Heart left ventricle (tissue), 16 donors: ENCODE results near the gene SYTL5. TPM values are rescaled to one million over a fixed set of nuclear protein-coding genes. Genes with fewer than 3 reads are reported as not detected.
"Not testable (repeated sequence)": the region's sequence is repeated elsewhere in the genome, so short reads cannot be mapped to it uniquely, and the experiment has no call there.

Source experiments
- ATAC-seq, 4 donors: fragments of 200-7000 bp; cut with Tn5 transposase; one replicate each; pipeline ENCODE4 v1.9.1; 2020 to 2022; ENCODE audit warnings: moderate library complexity in 4 of 4, mild to moderate bottlenecking in 3 of 4, moderate number of reproducible peaks in 1 of 4
- DNase-seq, 5 donors: peaks; one replicate each; pipeline ENCODE4 v3.0.0-alpha.2; 2020
- H3K27ac ChIP-seq, 12 donors: fragments of 200-600 bp; sonication (generic) in 4 of 12; one replicate each; pipeline versions ENCODE4 v1.5.0 to v1.8.0; 2016 to 2022; ENCODE audit warnings: mild to moderate bottlenecking in 2 of 12
- H3K27me3 ChIP-seq, 9 donors: fragments of 200-600 bp; sonication (generic) in 2 of 9; one replicate each; pipeline versions ENCODE4 v1.5.1 to v1.8.0; 2016 to 2022; ENCODE audit warnings: mild to moderate bottlenecking in 3 of 9
- H3K36me3 ChIP-seq, 9 donors: fragments of 200-600 bp; sonication (generic) in 2 of 9; one replicate each; pipeline versions ENCODE4 v1.5.0 to v1.8.0; 2018 to 2022; ENCODE audit warnings: mild to moderate bottlenecking in 2 of 9
- H3K4me1 ChIP-seq, 12 donors: fragments of 200-600 bp; sonication (generic) in 4 of 12; one replicate each; pipeline versions ENCODE4 v1.5.0 to v1.8.0; 2016 to 2022; ENCODE audit warnings: mild to moderate bottlenecking in 3 of 12
- H3K4me3 ChIP-seq, 12 donors: fragments of 200-600 bp; sonication (generic) in 4 of 12; one replicate each; pipeline versions ENCODE4 v1.5.0 to v1.8.0; 2017 to 2022; ENCODE audit warnings: mild to moderate bottlenecking in 9 of 12, moderate library complexity in 4 of 12
- H3K9me3 ChIP-seq, 12 donors: fragments of 200-600 bp; sonication (generic) in 4 of 12; one replicate each; pipeline versions ENCODE4 v1.5.0 to v1.8.0; 2016 to 2022; ENCODE audit warnings: mild to moderate bottlenecking in 1 of 12
- POLR2A ChIP-seq, 2 donors: fragments of 450-650 bp; IDR thresholded peaks; one replicate each; pipeline ENCODE4 v1.6.1; 2017; ENCODE audit warnings: antibody characterized with exemption in 2 of 2, mild to moderate bottlenecking in 2 of 2, moderate library complexity in 2 of 2
- WGBS, 4 donors: extraction: QIAGEN DNeasy Blood & Tissue Kit in 2 of 4; methylation state at CpG; one replicate each; pipeline versions ENCODE4 v1.1.5 to v1.1.7; 2013 to 2018; 5-methylcytosine and 5-hydroxymethylcytosine counted together
- intact Hi-C, 10 donors: fragments of 100-400 bp; cut with DNase I; formaldehyde crosslinking; loops; one replicate each; pipeline versions ENCODE4 v1.11.1 to v1.14.2; 2022
- polyA plus RNA-seq, 2 donors: library from polyadenylated mRNA; stranded (reverse); fragments of 200-250 nt; gene quantifications; one replicate each; pipeline ENCODE4 v1.2.3, GENCODE V29; 2013
- total RNA-seq, 9 donors: library from RNA; depleted of rRNA in 2 of 9; stranded (reverse); fragments of >200 nt in 2 of 9; fragmentation: NEBNext Ultra II Directional in 3 of 9; extraction: Animal tissue kit (Norgen Biotek cat#: 25700) in 3 of 9; gene quantifications; one replicate each; pipeline versions ENCODE4 v1.1.0 to v1.2.4, GENCODE V29; 2016 to 2023
- TF ChIP-seq, protein P1 (sequence below), 12 donors: fragments of 200-600 bp; sonication (generic) in 4 of 12; IDR thresholded peaks; one replicate each; pipeline versions ENCODE4 v1.5.0 to v1.8.0; 2018 to 2022; ENCODE audit warnings: antibody characterized with exemption in 12 of 12, mild to moderate bottlenecking in 5 of 12
- donor health status: ischemic (EF 13 %, LVEDD 7.1; RV severe dilation, severe dysfunction).
- donor health status: healthy with polysubstance abuse.
- donor health status: DM: no; HTN: yes; CAD: no.
- donor health status: DM: no; HTN: no; CAD: no.
- donor health status: ischemic (EF 25% LVEDD 6.9; RV normal size, moderate dysfunction).
- donor health status: ischemic (EF 25% LVEDD 5.7; RV mildly dilated, moderate dysfunction).
- donor health status: healthy.
- donor health status: DM: yes; HTN: yes; CAD: no.
- donor health status: ischemic (EF 35%, LVEDD 5.7; RV mildly dilated, moderate dysfunction).
- donor health status: nonischemic (EF 11% LVEDD 7.7; RV severe dilation, severe dysfunction).
- donor health status: DM: yes; HTN: yes; CAD: no.
- donor health status: PGD.
- donor health status: ischemic (EF 29% LVEDD 5.4; RV normal size, mild dysfunction).
- donor health status: nonischemic (EF 23%, LVEDD 6.1; RV moderate dilation, normal function).

Gene SYTL5
- total and polyA plus RNA-seq, 11 donors, result 0.04 to 2.8 (median 0.29) TPM; not detected in 2

- Histone ChIP-seq H3K27me3 (peaks cover 0 to 8% (median 0%) of the 10 kb centered on the region in 9 donors), H3K9me3 (peaks cover 0 to 4% (median 0%) of the 10 kb centered on the region in 12 donors), H3K4me1 (no peaks in the 10 kb centered on the region), H3K4me3 (no peak overlapping the region), H3K27ac (no peak overlapping the region), H3K36me3 (no peaks in the 10 kb centered on the region)
- 67 to 98% (median 92%) methylated on average over 1 of the region's 1 CpG for WGBS, 4 donors
- intact Hi-C loops, result no loop called here
- DNase-seq (no peak), ATAC-seq (no peak)
- TF ChIP-seq, protein P1, sequence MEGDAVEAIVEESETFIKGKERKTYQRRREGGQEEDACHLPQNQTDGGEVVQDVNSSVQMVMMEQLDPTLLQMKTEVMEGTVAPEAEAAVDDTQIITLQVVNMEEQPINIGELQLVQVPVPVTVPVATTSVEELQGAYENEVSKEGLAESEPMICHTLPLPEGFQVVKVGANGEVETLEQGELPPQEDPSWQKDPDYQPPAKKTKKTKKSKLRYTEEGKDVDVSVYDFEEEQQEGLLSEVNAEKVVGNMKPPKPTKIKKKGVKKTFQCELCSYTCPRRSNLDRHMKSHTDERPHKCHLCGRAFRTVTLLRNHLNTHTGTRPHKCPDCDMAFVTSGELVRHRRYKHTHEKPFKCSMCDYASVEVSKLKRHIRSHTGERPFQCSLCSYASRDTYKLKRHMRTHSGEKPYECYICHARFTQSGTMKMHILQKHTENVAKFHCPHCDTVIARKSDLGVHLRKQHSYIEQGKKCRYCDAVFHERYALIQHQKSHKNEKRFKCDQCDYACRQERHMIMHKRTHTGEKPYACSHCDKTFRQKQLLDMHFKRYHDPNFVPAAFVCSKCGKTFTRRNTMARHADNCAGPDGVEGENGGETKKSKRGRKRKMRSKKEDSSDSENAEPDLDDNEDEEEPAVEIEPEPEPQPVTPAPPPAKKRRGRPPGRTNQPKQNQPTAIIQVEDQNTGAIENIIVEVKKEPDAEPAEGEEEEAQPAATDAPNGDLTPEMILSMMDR (IDR thresholded peaks at IDR 0.05), result no peak
- no peak for TF ChIP-seq POLR2A (IDR thresholded peaks at IDR 0.05)
Measured at GRCh38 chrX:37986893-37987292, 19.5 kb upstream of the SYTL5 start.

DNA sequence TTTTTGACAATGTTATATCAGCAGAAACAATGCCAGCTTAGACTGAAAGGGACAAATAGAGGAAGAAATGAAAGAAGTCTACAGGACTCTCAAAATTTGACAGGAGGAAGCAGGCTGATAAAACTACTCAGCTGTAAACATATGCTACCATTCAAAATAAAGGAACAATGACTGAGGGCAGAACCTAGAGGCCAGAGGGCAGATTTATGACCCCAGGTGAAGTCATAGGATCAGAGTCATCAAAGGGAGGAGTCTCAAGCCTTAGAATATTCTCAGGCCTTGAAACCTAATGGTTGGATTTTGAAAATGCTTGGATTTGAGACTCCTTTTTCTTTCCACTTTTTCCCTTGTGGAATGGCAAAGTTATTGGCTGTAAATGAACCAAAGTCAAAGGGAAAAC is 17.0 kb upstream of the SYTL5 start:
- H3K4me3 ChIP-seq, result no peak overlapping the region
- intact Hi-C loops, result no loop called here

GRCh38 chrX:37991303-37991702 is 15.1 kb upstream of the SYTL5 start:
- 65 to 73% (median 69%) methylated on average over 6 of the region's 6 CpGs for WGBS, 4 donors

More for the DNA sequence above, 17.0 kb upstream of the SYTL5 start:
- Histone ChIP-seq H3K36me3 (no peaks in the 10 kb centered on the region), H3K27ac (no peak overlapping the region), H3K4me1 (no peaks in the 10 kb centered on the region), H3K9me3 (no peaks in the 10 kb centered on the region), H3K27me3 (peaks cover 0 to 2% (median 0%) of the 10 kb centered on the region in 9 donors)
- DNase-seq (no peak), ATAC-seq (no peak)
- TF ChIP-seq POLR2A (IDR thresholded peaks at IDR 0.05), result no peak
- TF ChIP-seq, protein P1 (IDR thresholded peaks at IDR 0.05), result no peak

GRCh38 chrX:37993176-37993575 is 13.2 kb upstream of the SYTL5 start:
- TF ChIP-seq, protein P1 (IDR thresholded peaks at IDR 0.05), result no peak
- no peak for TF ChIP-seq POLR2A (IDR thresholded peaks at IDR 0.05)
- Histone ChIP-seq H3K27me3 (peaks cover 0 to 2% (median 0%) of the 10 kb centered on the region in 9 donors), H3K9me3 (no peaks in the 10 kb centered on the region), H3K4me1 (no peaks in the 10 kb centered on the region), H3K4me3 (no peak overlapping the region), H3K36me3 (no peaks in the 10 kb centered on the region), H3K27ac (no peak overlapping the region)
- DNase-seq (no peak), ATAC-seq (no peak)
- intact Hi-C loops, result no loop called here
- 87 to 99% (median 93%) methylated on average over 3 of the region's 3 CpGs for WGBS, 4 donors

More at GRCh38 chrX:37991303-37991702, 15.1 kb upstream of the SYTL5 start:
- ATAC-seq, result peak in 1 of 4 donors; percentile 20
- H3K27me3 ChIP-seq, H3K36me3 ChIP-seq, DNase-seq, intact Hi-C loops, H3K4me1 ChIP-seq, H3K4me3 ChIP-seq, H3K9me3 ChIP-seq, H3K27ac ChIP-seq: not testable (repeated sequence)
